K562 (cell line): ENCODE measurements around the gene NQO2. TPM values are rescaled to one million over a fixed set of nuclear protein-coding genes. Genes with fewer than 3 reads are reported as not detected.

Experiments used
- CBFA2T3 ChIP-seq: fragments of 450-650 bp; IDR thresholded peaks from 2 replicates; pipeline ENCODE4 v1.6.1; 2017
- ETS1 ChIP-seq: conservative IDR thresholded peaks from 2 replicates; pipeline ENCODE4 v1.6.1; 2011; ENCODE audit warnings: low read depth, mild to moderate bottlenecking, low read length; ENCODE audit not compliant: control insufficient read depth
- ETS2 ChIP-seq: IDR thresholded peaks from 2 replicates; pipeline ENCODE4 v1.6.1; 2016; ENCODE audit warnings: borderline replicate concordance, missing genetic modification characterization, mild to moderate bottlenecking, moderate library complexity, missing compliant biosample characterization; ENCODE audit not compliant: poor library complexity, severe bottlenecking
- FOXK1 ChIP-seq: sonication (generic); formaldehyde crosslinking; IDR thresholded peaks from 2 replicates; pipeline ENCODE4 v1.8.0; 2022; ENCODE audit warnings: missing genetic modification reagents, mild to moderate bottlenecking, borderline replicate concordance
- HDAC6 ChIP-seq: IDR thresholded peaks from 2 replicates; pipeline ENCODE4 v1.6.1; 2012; ENCODE audit warnings: low read depth, mild to moderate bottlenecking, control low read depth, inconsistent platforms, low read length, moderate library complexity
- HES1 ChIP-seq: fragments of 450-650 bp; IDR thresholded peaks from 2 replicates; pipeline ENCODE4 v1.6.1; 2016; ENCODE audit warnings: low read depth, mild to moderate bottlenecking, moderate library complexity
- HIVEP1 ChIP-seq: fragments of 250-450 bp; sonication (Bioruptor Pico); IDR thresholded peaks from 2 replicates; pipeline ENCODE4 v1.4.0; 2020; ENCODE audit warnings: mild to moderate bottlenecking
- HMG20A ChIP-seq: fragments of 450-650 bp; formaldehyde crosslinking; conservative IDR thresholded peaks from 2 replicates; pipeline ENCODE4 v1.4.0; 2020; ENCODE audit warnings: mild to moderate bottlenecking, mixed read lengths
- HNRNPUL1 ChIP-seq: fragments of 200-400 bp; formaldehyde crosslinking; IDR thresholded peaks from 2 replicates; pipeline ENCODE4 v1.6.1; 2017; ENCODE audit warnings: low read length
- IFI16 ChIP-seq: fragments of 250-450 bp; sonication (Bioruptor Pico); IDR thresholded peaks from 2 replicates; pipeline ENCODE4 v2.1.2; 2022; ENCODE audit warnings: mild to moderate bottlenecking, inconsistent platforms
- MAFK ChIP-seq: IDR thresholded peaks from 2 replicates; pipeline ENCODE4 v1.6.1; 2011; ENCODE audit warnings: low read length, improper control_type of control experiment
- MAX ChIP-seq: sonication (generic); formaldehyde crosslinking; IDR thresholded peaks from 2 replicates; pipeline ENCODE4 v1.9.0; 2022; ENCODE audit warnings: mild to moderate bottlenecking, missing genetic modification reagents
- MEF2D ChIP-seq: conservative IDR thresholded peaks from 2 replicates; pipeline ENCODE4 v1.6.1; 2016; ENCODE audit warnings: low read depth, missing genetic modification characterization, missing compliant biosample characterization
- MYBL2 ChIP-seq, 2 experiments: fragments of 450-650 bp in 1 of 2; sonication (generic) in 1 of 2; formaldehyde crosslinking in 1 of 2; IDR thresholded peaks; 2 replicates each; pipeline versions ENCODE4 v1.6.1 to v1.8.1; 2017 to 2022; ENCODE audit warnings: borderline replicate concordance in 1 of 2, inconsistent platforms in 1 of 2, low read depth in 1 of 2, mild to moderate bottlenecking in 1 of 2, missing genetic modification reagents in 1 of 2, moderate library complexity in 1 of 2
- PHB2 ChIP-seq: fragments of 450-650 bp; IDR thresholded peaks from 2 replicates; pipeline ENCODE4 v1.6.1; 2017; ENCODE audit warnings: low read depth
- POLR3A ChIP-seq: IDR thresholded peaks from 2 replicates; pipeline ENCODE4 v1.6.1; 2011; ENCODE audit warnings: borderline replicate concordance, mild to moderate bottlenecking, moderate library complexity; ENCODE audit not compliant: insufficient read length, insufficient read depth; ENCODE audit errors: extremely low read depth
- PREB ChIP-seq: sonication (generic); formaldehyde crosslinking; IDR thresholded peaks from 2 replicates; pipeline ENCODE4 v1.8.1; 2023; ENCODE audit warnings: mild to moderate bottlenecking, missing genetic modification reagents
- SRSF9 ChIP-seq: fragments of 200-400 bp; formaldehyde crosslinking; IDR thresholded peaks from 2 replicates; pipeline ENCODE4 v1.6.1; 2017; ENCODE audit warnings: low read depth, low read length, borderline replicate concordance
- ZBED1 ChIP-seq: IDR thresholded peaks from 2 replicates; pipeline ENCODE4 v1.6.1; 2014
- ZEB2 ChIP-seq: fragments of 450-650 bp; IDR thresholded peaks from 2 replicates; pipeline ENCODE4 v1.6.1; 2016
- ZFP30 ChIP-seq: fragments of 250-450 bp; sonication (Bioruptor Pico); IDR thresholded peaks from 2 replicates; pipeline ENCODE4 v1.8.0; 2022; ENCODE audit warnings: moderate library complexity, mild to moderate bottlenecking, inconsistent platforms, borderline replicate concordance
- ZNF184 ChIP-seq: sonication (generic); formaldehyde crosslinking; IDR thresholded peaks from 2 replicates; pipeline ENCODE4 v1.5.0; 2020; ENCODE audit warnings: missing genetic modification reagents
- ZNF280B ChIP-seq: fragments of 250-450 bp; sonication (Bioruptor Pico); IDR thresholded peaks from 2 replicates; pipeline ENCODE4 v1.5.1; 2021; ENCODE audit warnings: mild to moderate bottlenecking
- ZNF778 ChIP-seq: fragments of 450-650 bp; formaldehyde crosslinking; IDR thresholded peaks from 2 replicates; pipeline ENCODE4 v1.4.0; 2020; ENCODE audit warnings: mild to moderate bottlenecking, moderate library complexity
- polyA plus RNA-seq, 8 experiments: library from polyadenylated mRNA; depleted of rRNA in 4 of 8; stranded (reverse) in 5 of 8; unstranded in 3 of 8; fragments of >200 nt; fragmentation: Nextera tagmentation in 2 of 8; fragmentation: Illumina TruSeq in 1 of 8; extraction: Ambion mirVana in 2 of 8; extraction: Trizol in 1 of 8; gene quantifications; 2 replicates each; pipeline versions ENCODE4 v1.2.1 to v1.2.3, GENCODE V29; 2011 to 2014; ENCODE audit warnings: inconsistent platforms in 1 of 8, missing spikeins in 1 of 8
- total RNA-seq, 7 experiments: library from RNA; depleted of rRNA in 6 of 7; stranded (reverse); fragments of >200 nt in 6 of 7; fragmentation: Illumina TruSeq in 2 of 7; extraction: Trizol in 2 of 7; gene quantifications; 2 replicates each; pipeline versions ENCODE4 v1.2.1 to v1.2.3, GENCODE V29; 2011 to 2021; ENCODE audit warnings: low replicate concordance in 1 of 7

NQO2 gene
- total and polyA plus RNA-seq, 9 of the 15 experiments (the other 6 are each of a cell fraction or from before 2014, with no cell fraction given): 54.6 to 214 (median 116) TPM

GRCh38 chr6:3023663-3024483 is 24.2 kb downstream of the NQO2 start (continued):
- TF ChIP-seq IFI16 (no peak), HES1 (0 out of 2 replicates have a peak, but pooled peaks have one; percentile 12), ZNF184 (CRISPR knock-in tag) (no peak), ETS1 (peak; percentile 92), PREB (CRISPR knock-in tag) (no peak), ZNF778 (CRISPR knock-in tag) (no peak), HIVEP1 (no peak), HDAC6 (no peak), ZFP30 (CRISPR knock-in tag) (no peak), HNRNPUL1 (0 out of 2 replicates have a peak, but pooled peaks have one; percentile 41), CBFA2T3 (peak; percentile 71), ZBED1 (peak; percentile 40; the same call in 1 of the 2 replicates), PHB2 (no peak), ETS2 (tag) (no peak), MYBL2 (IDR thresholded peaks at IDR 0.05; ENCODE audit: low read depth) (no peak), MYBL2 (CRISPR knock-in tag; IDR thresholded peaks at IDR 0.05; ENCODE audit: borderline replicate concordance) (no peak), ZEB2 (peak; percentile 52; the same call in 1 of the 2 replicates), POLR3A (no peak), FOXK1 (CRISPR knock-in tag) (peak; percentile 86; the same call in 1 of the 2 replicates), HMG20A (CRISPR knock-in tag) (no peak), SRSF9 (no peak), MAFK (peak; percentile 95), MEF2D (tag) (peak; percentile 31; the same call in 1 of the 2 replicates), ZNF280B (CRISPR knock-in tag) (no peak), MAX (peak; percentile 96)
